Measurements from ENCODE around the gene IQCE. TPM values are rescaled to one million over a fixed set of nuclear protein-coding genes. Genes with fewer than 3 reads are reported as not detected.

The IQCE gene
- total and polyA plus RNA-seq, 10 of the 15 experiments (the other 5 are each of a cell fraction or from before 2014, with no cell fraction given) = 0.37 to 8.1 (median 3.7) TPM

- Histone ChIP-seq H3K4me3 (no peak overlapping the region), H3K36me3 (ENCODE audit: control insufficient read depth in 2 of 2, insufficient read depth in 2 of 2, low read length in 1 of 2) (peaks cover 0 to 2% of the 10 kb centered on the region in 2 experiments; a peak in 2 of 4 replicates), H3K27ac (ENCODE audit: control insufficient read depth, insufficient read depth) (no peak overlapping the region), H3K9ac (ENCODE audit: control insufficient read depth, insufficient read depth, low read length) (no peak overlapping the region), H3K4me2 (ENCODE audit: control insufficient read depth, insufficient read depth) (no peak overlapping the region), H3K9me3 (replicated peaks; ENCODE audit: control insufficient read depth, insufficient read depth, low read length) (no peaks in the 10 kb centered on the region), H2AFZ (ENCODE audit: control insufficient read depth, low read depth, low read length) (no peak overlapping the region), H3K4me1 (ENCODE audit: control insufficient read depth, insufficient read depth, low read length) (no peaks in the 10 kb centered on the region), H4K20me1 (ENCODE audit: control insufficient read depth, insufficient read depth) (no peaks in the 10 kb centered on the region), H3K27me3 (replicated peaks in 1 of 2; ENCODE audit: control insufficient read depth in 2 of 2, insufficient read depth in 2 of 2, low read length in 1 of 2) (no peaks in the 10 kb centered on the region), H3K79me2 (ENCODE audit: control insufficient read depth, insufficient read depth, low read length) (no peaks in the 10 kb centered on the region)
- CTCF ChIA-PET = no interaction called here
- intact Hi-C loops (cut with micrococcal nuclease; ENCODE audit: unreplicated experiment) = no loop called here
- in situ Hi-C loops (cut with MboI) = no loop called here
- BruUV-seq (replicated peaks) = no TSS peak
- POLR2A ChIA-PET = no interaction called here
- ATAC-seq = no peak
- DNase-seq (ENCODE audit: low read depth, low spot score) = no peak
- RAD21 ChIA-PET (ENCODE audit: unreplicated experiment) = no interaction called here
- SMC1A ChIA-PET (ENCODE audit: uncharacterized antibody, unreplicated experiment) = no interaction called here
- FAIRE-seq = no peak
- WGBS (ENCODE audit: insufficient coverage, insufficient replicate concordance, low lambda C conversion rate, missing lambda C conversion rate) = 96% methylated on average over 24 of the region's 29 CpGs
- TF ChIP-seq MXI1 (IDR thresholded peaks at IDR 0.05; ENCODE audit: low read depth, low read length) = no peak
- TF ChIP-seq USF2 (IDR thresholded peaks at IDR 0.05; ENCODE audit: borderline replicate concordance, low read depth, low read length) = no peak
- TF ChIP-seq SUPT20H (IDR thresholded peaks at IDR 0.05; ENCODE audit: borderline replicate concordance, control insufficient read depth, low read depth, low read length) = no peak
- TF ChIP-seq ZBTB40 (IDR thresholded peaks at IDR 0.05; ENCODE audit: borderline replicate concordance) = no peak
- TF ChIP-seq BHLHE40 (IDR thresholded peaks at IDR 0.05; ENCODE audit: borderline replicate concordance in 1 of 2, low read depth in 2 of 2, low read length in 1 of 2) = no peak
- no peak for TF ChIP-seq SREBF2 (IDR thresholded peaks at IDR 0.05; ENCODE audit: low read length)
- no peak for TF ChIP-seq PML (IDR thresholded peaks at IDR 0.05; ENCODE audit: low read length)
- TF ChIP-seq BCL3 (IDR thresholded peaks at IDR 0.05; ENCODE audit: borderline replicate concordance, insufficient read depth, low read depth, low read length, poor library complexity, severe bottlenecking) = no peak
- no peak for TF ChIP-seq NFXL1 (IDR thresholded peaks at IDR 0.05; ENCODE audit: borderline replicate concordance)
- no peak for TF ChIP-seq MYC (IDR thresholded peaks at IDR 0.05; ENCODE audit: insufficient read depth, insufficient read length, insufficient replicate concordance, low read length, severe bottlenecking)
- TF ChIP-seq RBBP5 (conservative IDR thresholded peaks at IDR 0.05) = no peak
- TF ChIP-seq POLR2A (IDR thresholded peaks at IDR 0.05; ENCODE audit: low read depth, low read length) = no peak
- TF ChIP-seq USF1 (IDR thresholded peaks at IDR 0.05; ENCODE audit: borderline replicate concordance, extremely low read length, insufficient read depth, low read depth, low read length) = no peak
Measured at GRCh38 chr7:2598154-2598823, 39.5 kb downstream of the IQCE start.
